Choroid plexus epithelial cell (primary cell): ENCODE data around the gene LARP4B.

Source experiments
- DNase-seq: peaks from one replicate; pipeline ENCODE4 v3.0.0-alpha.2; 2010; ENCODE audit warnings: low read depth
- H3K4me3 ChIP-seq: 2 replicates; pipeline ENCODE4 v1.5.1; 2011; ENCODE audit warnings: low read depth, mild to moderate bottlenecking, control low read depth, low read length, moderate library complexity
- CTCF ChIP-seq: conservative IDR thresholded peaks from 2 replicates; pipeline ENCODE4 v1.5.1; 2011; ENCODE audit warnings: low read depth, mild to moderate bottlenecking, control low read depth, inconsistent platforms, low read length, moderate library complexity

The LARP4B gene

GRCh38 chr10:807958-808353 is 123.5 kb downstream of the LARP4B start:
- no peak for DNase-seq
- no peak overlapping the region for H3K4me3 ChIP-seq
- no peak for TF ChIP-seq CTCF

- H3K4me3 ChIP-seq: no peak overlapping the region
- no peak for DNase-seq
- TF ChIP-seq CTCF: no peak
Measured at GRCh38 chr10:807163-807957, 124.1 kb downstream of the LARP4B start.

- DNase-seq: no peak
- no peak for TF ChIP-seq CTCF
- H3K4me3 ChIP-seq: no peak overlapping the region
Measured at GRCh38 chr10:806451-807162, 124.9 kb downstream of the LARP4B start.

- TF ChIP-seq CTCF: no peak
- no peak overlapping the region for H3K4me3 ChIP-seq
- DNase-seq: no peak
Measured at GRCh38 chr10:805620-806305, 125.7 kb downstream of the LARP4B start.

GRCh38 chr10:804787-805619 is 126.5 kb downstream of the LARP4B start:
- DNase-seq: no peak
- no peak for TF ChIP-seq CTCF
- no peak overlapping the region for H3K4me3 ChIP-seq

GRCh38 chr10:804191-804781 is 127.2 kb downstream of the LARP4B start:
- TF ChIP-seq CTCF: no peak
- no peak for DNase-seq
- no peak overlapping the region for H3K4me3 ChIP-seq
